MV-4-11 (cell line): Measurements from ENCODE around the gene AURKA.
"Not testable (repeated sequence)": the region's sequence is repeated elsewhere in the genome, so short reads cannot be mapped to it uniquely, and the experiment has no call there.

Experiments used
- DNase-seq: peaks from one replicate; lab custom pipeline; 2025; lab: John Stamatoyannopoulos, UW

Gene AURKA

GRCh38 chr20:56422076-56422823 is 30.2 kb upstream of the AURKA start:
- peak; percentile 84 for DNase-seq

GRCh38 chr20:56420940-56421688 is 29.1 kb upstream of the AURKA start:
- DNase-seq = no peak

- DNase-seq = no peak
These were observed 28.0 kb upstream of the AURKA start for GRCh38 chr20:56420028-56420427.

GRCh38 chr20:56418385-56418861 is 26.4 kb upstream of the AURKA start:
- DNase-seq = no peak

GRCh38 chr20:56417911-56418310 is 25.9 kb upstream of the AURKA start:
- DNase-seq = no peak

GRCh38 chr20:56417402-56417801 is 25.4 kb upstream of the AURKA start:
- DNase-seq = no peak

GRCh38 chr20:56414842-56415765 is 23.1 kb upstream of the AURKA start:
- DNase-seq = no peak

GRCh38 chr20:56412949-56413348 is 20.9 kb upstream of the AURKA start:
- no peak for DNase-seq

GRCh38 chr20:56412473-56412790 is 20.4 kb upstream of the AURKA start:
- no peak for DNase-seq

- peak; percentile 89 for DNase-seq
These were observed 19.9 kb upstream of the AURKA start, which contains the start of gene CASS4 for GRCh38 chr20:56411759-56412472. TSS of gene CASS4 (plus strand) at chr20:56412260. CDS start at chr20:56412459, 199 bp downstream.

- not testable (repeated sequence) for DNase-seq
These were observed 19.3 kb upstream of the AURKA start for GRCh38 chr20:56411287-56411686.

GRCh38 chr20:56409956-56410355 is 17.9 kb upstream of the AURKA start:
- no peak for DNase-seq

GRCh38 chr20:56409521-56409920 is 17.5 kb upstream of the AURKA start:
- peak; percentile 81 for DNase-seq

GRCh38 chr20:56406910-56407309 is 14.9 kb upstream of the AURKA start:
- DNase-seq = no peak

- DNase-seq = peak; percentile 56
These were observed 13.3 kb upstream of the AURKA start for GRCh38 chr20:56405356-56405755.

GRCh38 chr20:56403465-56403864 is 11.4 kb upstream of the AURKA start:
- DNase-seq = no peak

GRCh38 chr20:56400001-56400640 is 8.1 kb upstream of the AURKA start:
- peak; percentile 50 for DNase-seq

GRCh38 chr20:56395166-56395565 is 3.2 kb upstream of the AURKA start:
- DNase-seq = no peak

- DNase-seq = no peak
These were observed 1.6 kb upstream of the AURKA start for GRCh38 chr20:56393653-56394052.

- DNase-seq = no peak
These were observed 967 bp upstream of the AURKA start for GRCh38 chr20:56392881-56393482.
